ENCODE results near the gene ANGPTL2. TPM values are rescaled to one million over a fixed set of nuclear protein-coding genes. Genes with fewer than 3 reads are reported as not detected.

ANGPTL2 gene
- total and polyA plus RNA-seq, 9 of the 15 experiments (the other 6 are each of a cell fraction or from before 2014, with no cell fraction given), result not detected

GRCh38 chr9:127090341-127090985 is 32.0 kb downstream of the ANGPTL2 start:
- ChIA-PET CTCF (ENCODE audit: low intra/inter-chr PET ratio) (no interaction called here), POLR2A (interaction anchor here (1.2 kb wide), 1 partner anchor 102 kb away, joined by 3 read pairs; no protein-coding TSS in a partner anchor)
- DNase-seq (ENCODE audit: extremely low read depth in 1 of 4, low spot score in 3 of 4) (no peak), FAIRE-seq (no peak), ATAC-seq (no peak)
- Histone ChIP-seq H3K36me3 (ENCODE audit: control insufficient read depth, insufficient read depth, low read length) (no peaks in the 10 kb centered on the region), H3K9me1 (ENCODE audit: control insufficient read depth, insufficient read depth, low read length) (peaks cover 4% of the 10 kb centered on the region), H2AFZ (ENCODE audit: low read depth, low read length) (no peak overlapping the region), H3K27me3 (ENCODE audit: control insufficient read depth in 2 of 2, insufficient read depth in 2 of 2, low read length in 2 of 2) (peaks cover 47 to 77% of the 10 kb centered on the region in 2 experiments), H3K4me2 (ENCODE audit: insufficient read depth, low read length) (no peak overlapping the region), H3K4me3 (no peak overlapping the region), H3K79me2 (ENCODE audit: control insufficient read depth, insufficient read depth, low read length) (no peaks in the 10 kb centered on the region), H3K9ac (ENCODE audit: insufficient read depth in 1 of 2, low read depth in 2 of 2, low read length in 2 of 2) (no peak overlapping the region), H3K27ac (ENCODE audit: extremely low read depth, low read depth, low read length) (no peak overlapping the region), H4K20me1 (replicated peaks; ENCODE audit: control insufficient read depth, insufficient read depth, low read length) (peaks cover 22% of the 10 kb centered on the region), H3K4me1 (replicated peaks in 1 of 2; ENCODE audit: control insufficient read depth in 2 of 2, insufficient read depth in 2 of 2, low read length in 2 of 2) (no peaks in the 10 kb centered on the region), H3K9me3 (replicated peaks; ENCODE audit: control insufficient read depth, insufficient read depth, low read depth, low read length) (no peaks in the 10 kb centered on the region)
- TF ChIP-seq CBX8 (IDR thresholded peaks at IDR 0.05; ENCODE audit: borderline replicate concordance, extremely low read depth, low read depth, low read length, poor library complexity, severe bottlenecking) (no peak), ZNF41 (CRISPR knock-in tag; conservative IDR thresholded peaks at IDR 0.05) (no peak), SRF (CRISPR knock-in tag; IDR thresholded peaks at IDR 0.05) (no peak), RFX5 (IDR thresholded peaks at IDR 0.05; ENCODE audit: low read depth, low read length) (no peak), GABPA (tag; conservative IDR thresholded peaks at IDR 0.05; ENCODE audit: low read depth) (no peak), ASH1L (IDR thresholded peaks at IDR 0.05; ENCODE audit: borderline replicate concordance, low read depth, partially characterized antibody) (no peak), ZNF586 (CRISPR knock-in tag; conservative IDR thresholded peaks at IDR 0.05) (no peak), CHD4 (IDR thresholded peaks at IDR 0.05; ENCODE audit: insufficient read depth, insufficient replicate concordance, low read depth, low read length, poor library complexity, severe bottlenecking) (no peak), ZFP30 (CRISPR knock-in tag; IDR thresholded peaks at IDR 0.05; ENCODE audit: borderline replicate concordance) (no peak), ZNF444 (CRISPR knock-in tag; IDR thresholded peaks at IDR 0.05) (no peak), STAT5B (CRISPR knock-in tag; IDR thresholded peaks at IDR 0.05) (no peak), BDP1 (IDR thresholded peaks at IDR 0.05; ENCODE audit: insufficient read depth, insufficient read length) (no peak)
- WGBS (ENCODE audit: insufficient coverage, low coverage, missing lambda C conversion rate), result 9% methylated on average over 6 of the region's 6 CpGs
- intact Hi-C loops (cut with micrococcal nuclease) (no loop called here), in situ Hi-C loops (cut with MboI) (no loop called here)
- BruUV-seq (replicated peaks), result no TSS peak

All from K562 (cell line).